Hepatocyte (in vitro differentiated cells): Measurements from ENCODE around the gene YBX2.

ENCODE experiments used
- CTCF ChIP-seq: fragments of 200-600 bp; sonication (generic); IDR thresholded peaks from 2 replicates; pipeline ENCODE4 v1.5.1; 2016; ENCODE audit warnings: antibody characterized with exemption, mild to moderate bottlenecking; ENCODE audit not compliant: poor library complexity
- EZH2 ChIP-seq: fragments of 200-600 bp; sonication (generic); IDR thresholded peaks from 2 replicates; pipeline ENCODE4 v1.6.1; 2016; ENCODE audit warnings: antibody characterized with exemption, mild to moderate bottlenecking, borderline replicate concordance

- no peak for TF ChIP-seq CTCF
- TF ChIP-seq EZH2: no peak
Observed at GRCh38 chr17:7293816-7294613, 424 bp downstream of the YBX2 start.
